Measurements from ENCODE around the gene RCCD1.
A peak's percentile ranks its signal among the peaks of the same experiment; 100 is the strongest.
"Not testable (repeated sequence)": the region's sequence is repeated elsewhere in the genome, so short reads cannot be mapped to it uniquely, and the experiment has no call there.

The RCCD1 gene

GRCh38 chr15:90954712-90955623, at the start of gene RCCD1:
Gene RCCD1 (plus strand): TSS chr15:90954884. CDS start chr15:90956735, 1,851 bp downstream.
- DNase-seq (ENCODE audit: low spot score) = peak; percentile 95

- DNase-seq (ENCODE audit: low spot score) = no peak
These were observed 49.1 kb upstream of the RCCD1 start for GRCh38 chr15:90905306-90906180.

GRCh38 chr15:90906181-90906849, 48.4 kb upstream of the RCCD1 start:
- no peak for DNase-seq (ENCODE audit: low spot score)

GRCh38 chr15:90907051-90907660, 47.5 kb upstream of the RCCD1 start:
- DNase-seq (ENCODE audit: low spot score) = no peak

- no peak for DNase-seq (ENCODE audit: low spot score)
These were observed 46.7 kb upstream of the RCCD1 start for GRCh38 chr15:90907838-90908507.

- DNase-seq (ENCODE audit: low spot score) = not testable (repeated sequence)
These were observed 45.2 kb upstream of the RCCD1 start for GRCh38 chr15:90909449-90909848.

- no peak for DNase-seq (ENCODE audit: low spot score)
These were observed 44.7 kb upstream of the RCCD1 start for GRCh38 chr15:90909976-90910375.

GRCh38 chr15:90910441-90911301, 44.0 kb upstream of the RCCD1 start:
- DNase-seq (ENCODE audit: low spot score) = no peak

GRCh38 chr15:90911302-90911623, 43.4 kb upstream of the RCCD1 start:
- DNase-seq (ENCODE audit: low spot score) = no peak

GRCh38 chr15:90911906-90912769, 42.5 kb upstream of the RCCD1 start:
- DNase-seq (ENCODE audit: low spot score) = no peak

- no peak for DNase-seq (ENCODE audit: low spot score)
These were observed 42.0 kb upstream of the RCCD1 start for GRCh38 chr15:90912770-90913075.

GRCh38 chr15:90913398-90913944, 41.2 kb upstream of the RCCD1 start:
- no peak for DNase-seq (ENCODE audit: low spot score)

- no peak for DNase-seq (ENCODE audit: low spot score)
These were observed 40.2 kb upstream of the RCCD1 start for GRCh38 chr15:90914305-90915080.

- DNase-seq (ENCODE audit: low spot score) = no peak
These were observed 39.4 kb upstream of the RCCD1 start for GRCh38 chr15:90915216-90915807.

GRCh38 chr15:90915808-90916440, 38.8 kb upstream of the RCCD1 start:
- no peak for DNase-seq (ENCODE audit: low spot score)

- no peak for DNase-seq (ENCODE audit: low spot score)
These were observed 38.2 kb upstream of the RCCD1 start for GRCh38 chr15:90916461-90916860.

- no peak for DNase-seq (ENCODE audit: low spot score)
These were observed 37.1 kb upstream of the RCCD1 start for GRCh38 chr15:90917569-90917968.

Data from kidney tubule cell (primary cell).